Neuronal stem cell (in vitro differentiated cells): Measurements from ENCODE around the gene WDR5B.

Experiments
- DNase-seq: peaks from one replicate; pipeline ENCODE4 v3.0.0-alpha.2; 2013; ENCODE audit warnings: low spot score
- H2AFZ ChIP-seq: one replicate; pipeline ENCODE4 v1.6.1; 2013; ENCODE audit warnings: mild to moderate bottlenecking, low read length, inconsistent platforms
- H2AK5ac ChIP-seq: 2 replicates; pipeline ENCODE4 v1.6.1; 2013; ENCODE audit warnings: low read depth, mild to moderate bottlenecking, inconsistent platforms, low read length, moderate library complexity, mixed read lengths
- H2BK120ac ChIP-seq: 2 replicates; pipeline ENCODE4 v1.6.1; 2013; ENCODE audit warnings: low read depth, mild to moderate bottlenecking, inconsistent platforms, low read length, moderate library complexity, mixed read lengths
- H2BK12ac ChIP-seq: one replicate; pipeline ENCODE4 v1.6.1; 2013; ENCODE audit warnings: low read length, inconsistent platforms
- H2BK15ac ChIP-seq: 2 replicates; pipeline ENCODE4 v1.6.1; 2013; ENCODE audit warnings: mild to moderate bottlenecking, low read length, inconsistent platforms, mixed read lengths
- H2BK5ac ChIP-seq: one replicate; pipeline ENCODE4 v1.6.1; 2013; ENCODE audit warnings: inconsistent platforms, mild to moderate bottlenecking, low read length, moderate library complexity
- H3K14ac ChIP-seq: one replicate; pipeline ENCODE4 v1.6.1; 2013; ENCODE audit warnings: low read length, inconsistent platforms
- H3K18ac ChIP-seq: 2 replicates; pipeline ENCODE4 v1.6.1; 2013; ENCODE audit warnings: low read length, inconsistent platforms
- H3K23ac ChIP-seq: 2 replicates; pipeline ENCODE4 v1.6.1; 2013; ENCODE audit warnings: low read depth, mild to moderate bottlenecking, mixed read lengths, low read length, inconsistent platforms; ENCODE audit not compliant: poor library complexity
- H3K27ac ChIP-seq: replicated peaks from 3 replicates; pipeline ENCODE4 v1.5.1; 2013; ENCODE audit warnings: low read length, inconsistent platforms
- H3K27me3 ChIP-seq, 3 experiments: 2 replicates each; pipeline ENCODE4 v1.6.1; 2013; ENCODE audit warnings: low read length in 3 of 3, mild to moderate bottlenecking in 2 of 3, inconsistent platforms in 1 of 3, low read depth in 1 of 3, mixed read lengths in 1 of 3, moderate library complexity in 1 of 3; ENCODE audit not compliant: control insufficient read depth in 3 of 3, insufficient read depth in 3 of 3
- H3K36me3 ChIP-seq, 2 donors: replicated peaks in 1 of 2; 2 replicates each; pipeline ENCODE4 v1.6.1; 2013; ENCODE audit warnings: low read length in 2 of 2; ENCODE audit not compliant: control insufficient read depth in 2 of 2, insufficient read depth in 2 of 2
- H3K4ac ChIP-seq: 2 replicates; pipeline ENCODE4 v1.6.1; 2013; ENCODE audit warnings: inconsistent platforms, mild to moderate bottlenecking, low read length, moderate library complexity
- H3K4me1 ChIP-seq, 2 donors: 1 replicate in 1 of 2; 2 replicates in 1 of 2; pipeline ENCODE4 v1.6.1; 2013; ENCODE audit warnings: low read length in 2 of 2, low read depth in 1 of 2; ENCODE audit not compliant: control insufficient read depth in 2 of 2, insufficient read depth in 1 of 2
- H3K4me2 ChIP-seq: one replicate; pipeline ENCODE4 v1.6.1; 2013; ENCODE audit warnings: mild to moderate bottlenecking, low read length, inconsistent platforms; ENCODE audit not compliant: insufficient read depth, poor library complexity, severe bottlenecking
- H3K4me3 ChIP-seq, 2 donors: 2 replicates each; pipeline ENCODE4 v1.5.1; 2013; ENCODE audit warnings: low read length in 2 of 2, mild to moderate bottlenecking in 2 of 2, inconsistent platforms in 1 of 2, moderate library complexity in 1 of 2
- H3K79me1 ChIP-seq: one replicate; pipeline ENCODE4 v1.6.1; 2013; ENCODE audit warnings: low read depth, mild to moderate bottlenecking, inconsistent platforms, low read length, moderate library complexity
- H3K9ac ChIP-seq: one replicate; pipeline ENCODE4 v1.6.1; 2013; ENCODE audit warnings: mild to moderate bottlenecking, low read depth, low read length, inconsistent platforms; ENCODE audit not compliant: poor library complexity
- H3K9me3 ChIP-seq, 2 donors: replicated peaks in 1 of 2; 2 replicates each; pipeline versions ENCODE3 to v1.6.1; 2013; ENCODE audit warnings: low read length in 2 of 2, mild to moderate bottlenecking in 2 of 2, inconsistent platforms in 1 of 2, low read depth in 1 of 2, mixed read lengths in 1 of 2, moderate library complexity in 1 of 2; ENCODE audit not compliant: control insufficient read depth in 2 of 2, insufficient read depth in 1 of 2
- H4K8ac ChIP-seq: one replicate; pipeline ENCODE4 v1.6.1; 2013; ENCODE audit warnings: low read depth, mild to moderate bottlenecking, inconsistent platforms, low read length, moderate library complexity
- H4K91ac ChIP-seq: one replicate; pipeline ENCODE4 v1.6.1; 2013; ENCODE audit warnings: low read length, low read depth, mild to moderate bottlenecking, inconsistent platforms; ENCODE audit not compliant: poor library complexity
- WGBS, 2 donors: extraction: QIAGEN DNeasy Blood & Tissue Kit; methylation state at CpG; one replicate each; pipeline ENCODE4 v1.1.7; 2013; ENCODE audit warnings: missing lambda C conversion rate in 2 of 2, mixed read lengths in 1 of 2; ENCODE audit not compliant: insufficient read length in 2 of 2, insufficient replicate concordance in 1 of 2; ENCODE audit errors: extremely low coverage in 2 of 2; 5-methylcytosine and 5-hydroxymethylcytosine counted together

WDR5B gene

DNA sequence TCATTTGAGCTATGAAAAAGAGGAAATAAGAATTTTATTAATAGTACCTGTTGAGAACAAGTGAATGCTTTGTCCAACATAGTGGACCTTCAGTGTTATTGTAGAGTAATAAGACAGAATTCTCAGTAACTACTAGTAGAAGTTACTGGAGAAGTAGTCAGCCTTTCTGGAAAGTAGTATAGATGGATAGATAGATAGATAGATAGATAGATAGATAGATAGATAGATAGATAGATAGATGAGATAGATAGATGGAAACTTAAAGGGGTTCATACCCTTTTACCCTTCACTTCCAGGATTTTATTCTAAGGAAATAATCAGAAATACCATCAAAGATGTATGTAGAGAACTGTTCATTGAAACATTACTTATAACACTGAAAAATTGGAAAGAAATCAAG lies 26.7 kb downstream of the WDR5B start:
- no peak overlapping the region for H3K18ac ChIP-seq
- no peaks in the 10 kb centered on the region for H3K79me1 ChIP-seq
- H3K36me3 ChIP-seq, result no peaks in the 10 kb centered on the region
- H3K4me2 ChIP-seq, result no peak overlapping the region
- no peak overlapping the region for H3K4ac ChIP-seq
- DNase-seq, result no peak
- no peak overlapping the region for H3K23ac ChIP-seq
- H2AFZ ChIP-seq, result no peak overlapping the region
- no peak overlapping the region for H2AK5ac ChIP-seq
- H2BK5ac ChIP-seq, result no peak overlapping the region
- no peak overlapping the region for H3K4me3 ChIP-seq
- H3K4me1 ChIP-seq, result peaks cover 0 to 2% of the 10 kb centered on the region in 2 donors
- H2BK15ac ChIP-seq, result no peak overlapping the region
- H3K27me3 ChIP-seq, result peaks cover 0 to 2% (median 0%) of the 10 kb centered on the region in 3 experiments
- H4K91ac ChIP-seq, result no peak overlapping the region
- no peak overlapping the region for H2BK120ac ChIP-seq
- H2BK12ac ChIP-seq, result no peak overlapping the region
- no peak overlapping the region for H3K27ac ChIP-seq
- no peak overlapping the region for H4K8ac ChIP-seq
- H3K9me3 ChIP-seq, result no peaks in the 10 kb centered on the region
- H3K9ac ChIP-seq, result no peak overlapping the region
- no peak overlapping the region for H3K14ac ChIP-seq

- Histone ChIP-seq H3K23ac (no peak overlapping the region), H3K4me3 (no peak overlapping the region), H3K9ac (no peak overlapping the region), H3K27ac (no peak overlapping the region), H3K4ac (no peak overlapping the region), H3K4me1 (peaks cover 0 to 6% of the 10 kb centered on the region in 2 donors), H3K9me3 (no peaks in the 10 kb centered on the region), H3K27me3 (peaks cover 0 to 2% (median 0%) of the 10 kb centered on the region in 3 experiments), H3K79me1 (no peaks in the 10 kb centered on the region), H2BK5ac (no peak overlapping the region), H2BK15ac (no peak overlapping the region), H3K4me2 (no peak overlapping the region), H3K18ac (no peak overlapping the region), H2BK120ac (no peak overlapping the region), H3K36me3 (no peaks in the 10 kb centered on the region), H4K91ac (no peak overlapping the region), H4K8ac (no peak overlapping the region), H2AFZ (no peak overlapping the region), H2BK12ac (no peak overlapping the region), H2AK5ac (no peak overlapping the region), H3K14ac (no peak overlapping the region)
- no peak for DNase-seq
- WGBS, 2 donors, result no CpG with 5 or more reads among the region's 3 CpGs
Measured at GRCh38 chr3:122387709-122388108, 28.2 kb downstream of the WDR5B start.

DNA sequence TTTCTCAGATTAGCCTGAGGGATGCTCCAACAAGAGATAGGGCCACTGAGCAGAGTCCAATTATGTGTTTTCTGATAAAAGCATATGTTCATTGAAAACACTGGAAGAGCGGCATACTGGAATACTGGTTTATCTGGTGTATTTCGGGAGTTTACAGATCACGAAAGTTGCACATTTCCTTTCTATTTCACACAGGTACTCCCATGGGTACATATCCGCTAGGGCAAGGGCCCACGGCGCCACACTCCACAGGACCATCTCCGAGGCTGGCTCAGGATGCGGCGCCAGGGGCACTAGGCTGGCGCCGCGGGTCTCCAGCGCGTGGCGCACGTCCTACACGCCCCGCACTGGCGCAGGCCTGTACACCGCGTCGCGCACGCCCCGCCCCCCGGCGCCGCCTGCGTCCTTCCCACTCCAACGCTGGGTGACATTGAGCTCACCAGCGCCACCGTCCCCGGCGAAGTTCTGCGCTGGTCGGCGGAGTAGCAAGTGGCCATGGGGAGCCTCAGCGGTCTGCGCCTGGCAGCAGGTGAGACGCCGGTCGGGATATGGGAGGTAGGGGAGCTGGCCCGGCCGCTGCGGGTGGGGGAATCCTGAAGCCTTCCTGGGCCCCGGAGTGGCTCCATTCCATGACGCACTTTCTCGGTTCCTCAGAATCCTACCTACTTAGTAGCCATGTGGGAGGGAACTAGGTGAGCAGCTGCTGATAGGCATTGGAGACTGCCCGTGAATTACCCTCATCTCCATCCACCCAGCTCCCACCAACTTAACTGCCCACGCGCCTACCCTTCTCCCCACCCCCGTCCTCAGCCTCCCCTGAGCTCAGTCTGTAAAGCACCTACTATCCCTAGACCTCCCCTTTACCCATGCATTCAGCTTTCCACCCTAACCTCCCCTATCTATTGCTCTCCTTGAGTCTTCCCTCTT lies 31.8 kb downstream of the WDR5B start, which contains the start of gene FAM162A:
FAM162A (plus strand) TSS at position 412 of the 927 bp plus-strand sequence; CDS start at position 496, 84 bp downstream.
- no peak within 1 kb of the TSS for H2AK5ac ChIP-seq
- H2BK120ac ChIP-seq, result no peak within 1 kb of the TSS
- peak within 1 kb of the TSS; percentile 86 for H3K18ac ChIP-seq
- peak within 1 kb of the TSS; percentile 99 for H3K23ac ChIP-seq
- H2AFZ ChIP-seq, result peak within 1 kb of the TSS; percentile 98
- peak within 1 kb of the TSS; percentile 59 for H2BK5ac ChIP-seq
- no peaks in the 10 kb centered on the region for H3K9me3 ChIP-seq
- peaks cover 0 to 9% of the 10 kb centered on the region in 2 donors for H3K36me3 ChIP-seq
- H3K9ac ChIP-seq, result peak within 1 kb of the TSS; percentile 83
- H2BK15ac ChIP-seq, result no peak within 1 kb of the TSS
- peaks cover 3 to 6% of the 10 kb centered on the region in 2 donors for H3K4me1 ChIP-seq
- no peak within 1 kb of the TSS for H4K91ac ChIP-seq
- H2BK12ac ChIP-seq, result no peak within 1 kb of the TSS
- WGBS, 2 donors, result no CpG with 5 or more reads among the region's 52 CpGs
- H3K4ac ChIP-seq, result no peak within 1 kb of the TSS
- peak; percentile 90 for DNase-seq
- H3K27me3 ChIP-seq, result peaks cover 0 to 2% (median 0%) of the 10 kb centered on the region in 3 experiments
- H3K27ac ChIP-seq, result peak within 1 kb of the TSS; percentile 57
- no peak within 1 kb of the TSS for H4K8ac ChIP-seq
- peak within 1 kb of the TSS; percentile 79 for H3K4me2 ChIP-seq
- no peaks in the 10 kb centered on the region for H3K79me1 ChIP-seq
- H3K14ac ChIP-seq, result no peak within 1 kb of the TSS
- H3K4me3 ChIP-seq, result peak within 1 kb of the TSS; percentile 80 to 87

DNA sequence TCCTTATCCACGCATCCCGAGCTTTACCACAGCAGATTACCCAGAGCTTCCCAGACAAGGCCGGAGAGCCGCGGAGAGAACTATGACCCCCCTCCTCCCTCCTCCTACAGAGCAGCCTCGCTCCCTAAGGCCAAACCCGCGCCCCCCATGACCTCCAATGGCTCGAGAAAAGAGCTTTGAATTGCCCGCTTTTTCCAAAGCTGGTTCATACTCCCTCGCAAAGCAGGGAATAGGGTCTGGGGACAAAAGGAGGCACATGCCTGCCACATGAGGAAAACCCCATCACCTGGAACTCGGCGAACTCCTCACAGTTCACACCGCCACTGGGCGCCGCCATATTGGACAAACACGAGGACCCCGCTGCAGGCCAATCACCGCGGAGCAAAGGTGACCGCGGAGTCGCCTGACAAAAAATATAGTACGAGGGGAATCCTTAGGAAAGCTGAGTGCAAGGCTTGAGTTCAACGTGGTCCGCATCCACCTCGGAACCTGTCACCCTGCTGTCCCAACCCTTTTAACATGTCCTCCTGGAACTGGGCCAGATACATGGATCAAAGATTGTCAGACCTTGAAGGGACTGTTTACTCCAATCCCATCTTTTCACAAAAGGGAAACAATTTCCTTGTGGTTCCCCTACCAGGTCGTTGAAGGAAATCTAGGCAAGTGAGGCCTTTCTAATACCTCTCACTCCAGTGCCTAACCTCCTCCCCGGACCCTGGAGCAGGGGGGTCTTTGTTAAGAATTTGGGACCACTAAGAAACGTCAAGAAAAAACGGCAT lies 32.8 kb downstream of the WDR5B start, which contains the start of gene MIX23:
MIX23 (minus strand) TSS at position 344 of the 779 bp plus-strand sequence; CDS start at position 337, 7 bp downstream.
- peak within 1 kb of the TSS; percentile 59 for H2BK5ac ChIP-seq
- H3K4me3 ChIP-seq, result peak within 1 kb of the TSS; percentile 80 to 87
- no peak within 1 kb of the TSS for H4K91ac ChIP-seq
- H3K27me3 ChIP-seq, result peaks cover 0 to 2% (median 0%) of the 10 kb centered on the region in 3 experiments
- H3K4me1 ChIP-seq, result peaks cover 3 to 6% of the 10 kb centered on the region in 2 donors
- no peak within 1 kb of the TSS for H2AK5ac ChIP-seq
- no CpG with 5 or more reads among the region's 31 CpGs for WGBS, 2 donors
- peak within 1 kb of the TSS; percentile 86 for H3K18ac ChIP-seq
- H3K4me2 ChIP-seq, result peak within 1 kb of the TSS; percentile 79
- peak within 1 kb of the TSS; percentile 99 for H3K23ac ChIP-seq
- peak; percentile 80 for DNase-seq
- H3K4ac ChIP-seq, result no peak within 1 kb of the TSS
- peaks cover 0 to 17% of the 10 kb centered on the region in 2 donors for H3K36me3 ChIP-seq
- no peak within 1 kb of the TSS for H4K8ac ChIP-seq
- H3K79me1 ChIP-seq, result no peaks in the 10 kb centered on the region
- peak within 1 kb of the TSS; percentile 98 for H2AFZ ChIP-seq
- no peaks in the 10 kb centered on the region for H3K9me3 ChIP-seq
- H3K14ac ChIP-seq, result no peak within 1 kb of the TSS
- H2BK12ac ChIP-seq, result no peak within 1 kb of the TSS
- peak within 1 kb of the TSS; percentile 83 for H3K9ac ChIP-seq
- no peak within 1 kb of the TSS for H2BK120ac ChIP-seq
- H3K27ac ChIP-seq, result peak within 1 kb of the TSS; percentile 57
- H2BK15ac ChIP-seq, result no peak within 1 kb of the TSS
